GM19240 (cell line): ENCODE data around the gene KCTD16.

Experiments
- DNase-seq: peaks from one replicate; pipeline ENCODE4 v3.0.0; 2011; ENCODE audit warnings: low spot score; ENCODE audit not compliant: insufficient read length

KCTD16 gene

GRCh38 chr5:144522698-144523097, 352.0 kb downstream of the KCTD16 start:
- DNase-seq = no peak

- no peak for DNase-seq
Measured at GRCh38 chr5:144525000-144525399, 354.3 kb downstream of the KCTD16 start.

GRCh38 chr5:144531188-144531587, 360.5 kb downstream of the KCTD16 start:
- DNase-seq = no peak
